Astrocyte of the cerebellum (primary cell): ENCODE results near the gene BTBD2.

Source experiments
- DNase-seq: peaks from one replicate; pipeline ENCODE4 v3.0.0-alpha.2; 2011; ENCODE audit warnings: low read depth
- H3K4me3 ChIP-seq: 2 replicates; pipeline ENCODE4 v1.5.1; 2011; ENCODE audit warnings: mild to moderate bottlenecking, low read depth, low read length, moderate library complexity
- in situ Hi-C: cut with HindIII; loops from 2 replicates; pipeline ENCODE4 v1.10.0; 2017; ENCODE audit warnings: low sequenced_read_pairs
- TF ChIP-seq, protein P1 (sequence below): IDR thresholded peaks from 2 replicates; pipeline ENCODE4 v1.5.1; 2012; ENCODE audit warnings: low read length, low read depth, moderate library complexity, mild to moderate bottlenecking; ENCODE audit errors: missing control alignments

BTBD2 gene

DNA sequence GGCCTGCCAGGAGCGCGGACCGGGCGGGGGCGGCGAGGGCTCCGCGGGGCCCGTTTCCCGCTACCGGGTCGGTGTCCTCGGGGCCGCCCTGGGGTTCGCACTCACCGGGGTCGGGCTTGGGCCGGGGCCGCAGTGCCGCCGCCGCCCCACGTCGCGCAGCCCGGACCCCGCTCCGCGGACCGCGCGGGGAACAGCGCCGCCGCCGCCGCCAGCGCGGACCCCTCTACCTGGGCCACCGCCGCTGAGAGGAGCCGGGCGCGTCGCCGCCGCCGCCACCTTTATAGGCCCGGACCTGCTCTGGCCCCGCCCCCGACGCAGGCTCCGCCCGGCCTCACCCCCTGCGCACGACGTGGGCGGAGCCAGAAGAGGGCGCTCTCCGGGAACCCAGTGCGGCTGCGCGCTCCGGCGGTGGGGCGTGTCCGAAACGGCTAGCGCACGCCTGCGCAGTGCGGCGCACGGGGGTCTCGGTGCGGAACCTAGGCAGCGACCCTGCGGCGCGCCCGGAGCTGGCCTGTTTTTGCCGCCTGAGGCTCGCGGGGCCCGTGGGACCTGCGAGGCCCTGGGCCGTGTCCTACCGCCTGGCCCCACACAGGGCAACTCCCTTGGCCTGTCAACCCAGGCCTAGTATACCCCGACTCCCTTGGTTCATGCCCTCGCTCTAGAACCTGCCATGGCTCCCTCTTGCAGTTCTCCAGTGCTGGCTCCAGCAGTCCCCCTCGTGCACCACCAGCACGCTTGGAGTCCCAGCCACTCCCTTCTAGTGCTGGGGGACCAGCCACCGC is 35.7 kb upstream of the BTBD2 start, which contains the start of gene MKNK2:
Gene MKNK2 (minus strand): TSS at position 254 of the 782 bp plus-strand sequence. CDS start 393 bp downstream, outside the sequence.
- peak within 1 kb of the TSS; percentile 93 for H3K4me3 ChIP-seq
- TF ChIP-seq, protein P1, sequence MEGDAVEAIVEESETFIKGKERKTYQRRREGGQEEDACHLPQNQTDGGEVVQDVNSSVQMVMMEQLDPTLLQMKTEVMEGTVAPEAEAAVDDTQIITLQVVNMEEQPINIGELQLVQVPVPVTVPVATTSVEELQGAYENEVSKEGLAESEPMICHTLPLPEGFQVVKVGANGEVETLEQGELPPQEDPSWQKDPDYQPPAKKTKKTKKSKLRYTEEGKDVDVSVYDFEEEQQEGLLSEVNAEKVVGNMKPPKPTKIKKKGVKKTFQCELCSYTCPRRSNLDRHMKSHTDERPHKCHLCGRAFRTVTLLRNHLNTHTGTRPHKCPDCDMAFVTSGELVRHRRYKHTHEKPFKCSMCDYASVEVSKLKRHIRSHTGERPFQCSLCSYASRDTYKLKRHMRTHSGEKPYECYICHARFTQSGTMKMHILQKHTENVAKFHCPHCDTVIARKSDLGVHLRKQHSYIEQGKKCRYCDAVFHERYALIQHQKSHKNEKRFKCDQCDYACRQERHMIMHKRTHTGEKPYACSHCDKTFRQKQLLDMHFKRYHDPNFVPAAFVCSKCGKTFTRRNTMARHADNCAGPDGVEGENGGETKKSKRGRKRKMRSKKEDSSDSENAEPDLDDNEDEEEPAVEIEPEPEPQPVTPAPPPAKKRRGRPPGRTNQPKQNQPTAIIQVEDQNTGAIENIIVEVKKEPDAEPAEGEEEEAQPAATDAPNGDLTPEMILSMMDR: peak; percentile 46
- in situ Hi-C loops: no loop called here
- DNase-seq: peak; percentile 65

DNA sequence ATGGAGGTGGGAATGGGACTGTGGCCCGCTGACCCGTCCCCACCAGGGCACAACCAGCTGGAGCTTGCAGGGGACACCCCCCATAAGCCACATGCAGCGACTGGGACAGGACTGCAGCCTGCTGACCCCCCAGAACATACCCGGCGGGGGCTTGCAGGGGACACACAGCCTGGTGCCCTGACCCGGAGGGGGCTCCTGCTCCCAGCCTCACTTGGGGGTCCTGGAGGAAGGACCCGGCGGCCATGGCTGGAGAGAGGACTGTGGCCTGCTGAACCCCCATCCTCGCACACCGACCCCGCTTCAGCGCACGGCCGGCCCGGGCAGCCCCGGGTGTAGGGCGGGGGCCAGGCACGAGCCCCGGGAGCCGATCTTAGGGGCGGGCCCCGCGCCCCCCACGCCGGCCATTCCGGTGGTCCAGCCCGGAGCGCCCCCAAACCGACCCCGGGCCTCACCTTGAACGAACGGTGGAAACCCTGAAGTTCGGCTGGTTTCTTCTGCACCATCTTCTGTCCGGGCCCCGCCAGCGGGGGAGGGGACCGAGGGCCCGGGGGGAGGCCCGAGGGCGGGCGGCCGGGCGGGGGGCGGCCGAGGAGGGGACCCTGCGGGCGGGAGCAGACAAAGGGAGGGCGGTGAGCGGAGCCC is 35.0 kb upstream of the BTBD2 start:
- peak overlapping the region; percentile 93 for H3K4me3 ChIP-seq
- in situ Hi-C loops: no loop called here
- DNase-seq: no peak
- TF ChIP-seq, protein P1: no peak

DNA sequence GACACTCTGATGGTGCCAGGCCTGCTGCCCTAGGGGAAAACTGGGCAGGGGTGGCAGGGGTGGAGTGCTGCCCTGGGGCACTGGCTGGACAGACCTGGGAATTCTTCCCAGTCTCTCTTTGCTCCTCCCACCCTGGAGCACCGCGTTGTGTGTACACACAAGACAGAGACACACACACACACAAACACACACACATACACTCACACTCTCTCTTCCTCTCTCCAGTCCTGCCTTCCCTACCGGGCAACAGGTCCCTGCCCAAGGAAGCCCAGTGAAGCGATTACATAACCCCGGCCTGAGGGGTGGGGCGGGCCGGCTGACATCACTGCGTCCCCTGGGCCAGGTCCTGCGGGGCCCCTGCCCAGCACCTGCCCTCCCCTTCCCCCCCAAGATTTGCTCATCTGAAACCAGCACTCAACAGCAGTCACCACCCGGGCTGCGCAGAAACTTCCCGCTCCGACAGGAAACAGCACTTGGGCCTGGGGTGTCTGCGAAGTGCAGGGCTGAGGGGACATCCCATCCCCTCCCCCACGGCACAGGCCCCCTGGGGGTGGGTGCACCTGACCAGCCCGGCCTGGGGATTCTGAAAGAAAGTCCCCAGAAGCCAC is 34.3 kb upstream of the BTBD2 start:
- DNase-seq: no peak
- H3K4me3 ChIP-seq: peak overlapping the region; percentile 93
- TF ChIP-seq, protein P1: no peak
- in situ Hi-C loops: no loop called here

DNA sequence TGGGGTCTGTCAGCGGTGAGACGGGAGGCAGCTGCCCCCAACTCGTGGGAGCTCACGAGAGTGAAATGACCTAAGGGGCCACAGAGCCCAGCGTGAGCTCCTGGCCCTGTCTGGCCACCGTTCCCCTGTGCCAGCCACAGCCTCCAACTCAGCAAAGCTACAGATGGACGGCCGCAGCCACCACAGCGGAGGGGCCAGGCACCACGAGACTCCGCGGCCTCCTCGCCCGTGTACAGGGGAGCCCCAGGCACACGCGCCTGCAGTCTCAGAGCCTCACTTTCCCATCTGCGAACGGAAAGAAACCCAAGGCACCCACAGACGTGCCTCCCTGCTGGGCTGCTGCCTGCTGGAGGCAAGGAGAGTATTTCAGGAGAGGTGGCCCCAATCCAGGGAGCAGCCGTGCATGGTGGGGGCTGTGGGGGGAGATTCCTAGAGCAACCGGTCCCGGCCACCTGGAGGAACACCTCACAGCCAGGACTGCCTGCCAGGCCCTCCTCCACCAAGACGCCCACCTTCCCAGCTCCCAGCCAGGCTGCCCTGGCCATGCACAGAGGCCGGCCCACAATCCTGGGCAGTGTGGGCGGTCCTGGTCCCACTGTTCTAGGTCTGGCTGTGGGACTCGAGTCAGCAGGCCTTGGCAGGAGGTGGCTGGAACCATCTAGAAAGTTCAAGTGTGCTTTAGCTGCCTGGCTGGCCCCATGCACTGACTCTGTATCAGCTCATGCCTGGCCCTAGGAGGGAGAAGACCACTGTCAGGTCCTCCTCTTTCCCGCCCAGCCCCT is 33.6 kb upstream of the BTBD2 start:
- peak overlapping the region; percentile 93 for H3K4me3 ChIP-seq
- DNase-seq: no peak
- in situ Hi-C loops: no loop called here
- TF ChIP-seq, protein P1: no peak

DNA sequence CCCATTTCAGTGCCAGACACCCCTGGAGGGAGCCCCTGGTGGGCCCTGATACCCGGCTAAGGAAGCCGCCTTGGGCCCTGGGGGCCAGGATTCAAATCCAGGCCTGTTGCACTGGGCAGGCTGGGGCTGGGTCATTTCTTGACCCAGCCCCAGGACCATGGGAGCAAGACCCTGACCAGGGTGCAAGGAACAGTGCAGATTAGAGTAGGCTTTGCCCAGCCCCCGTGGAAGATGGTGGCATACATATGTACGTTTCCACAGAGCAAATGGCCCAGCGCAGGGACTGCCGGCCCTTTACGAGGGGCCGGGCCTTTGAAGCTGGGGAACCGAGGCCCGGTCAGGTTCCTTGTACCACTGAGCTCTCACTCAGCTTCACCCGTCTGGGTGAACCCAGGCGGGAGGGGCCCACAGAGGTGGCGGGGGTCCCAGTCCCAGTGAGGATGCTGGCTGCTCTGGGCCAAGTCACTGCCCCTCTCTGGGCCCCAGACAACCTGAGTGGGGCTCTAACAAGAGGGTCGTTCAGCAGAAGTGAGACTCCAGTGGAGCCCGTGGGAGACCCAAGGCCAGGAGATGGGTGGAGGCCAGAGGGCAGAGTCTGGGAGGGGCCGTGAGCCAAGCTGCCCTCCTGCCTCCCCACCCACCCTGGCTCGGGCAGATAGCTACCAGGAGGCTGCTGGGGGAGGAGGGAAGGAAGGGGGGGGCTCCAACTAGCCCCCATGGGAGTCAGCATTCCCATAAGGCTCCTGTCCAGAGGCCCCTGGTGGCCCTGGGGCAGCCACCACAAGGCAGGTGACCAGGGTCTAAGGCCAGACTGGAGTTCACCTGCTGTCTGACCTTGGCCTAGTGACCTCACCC is 32.8 kb upstream of the BTBD2 start:
- DNase-seq: no peak
- H3K4me3 ChIP-seq: peak overlapping the region; percentile 93
- TF ChIP-seq, protein P1: no peak
- in situ Hi-C loops: no loop called here
